ENCODE results near the gene DNAH10.

GRCh38 chr12:123854918-123855317, 92.8 kb downstream of the DNAH10 start:
- TF ChIP-seq, protein P1, sequence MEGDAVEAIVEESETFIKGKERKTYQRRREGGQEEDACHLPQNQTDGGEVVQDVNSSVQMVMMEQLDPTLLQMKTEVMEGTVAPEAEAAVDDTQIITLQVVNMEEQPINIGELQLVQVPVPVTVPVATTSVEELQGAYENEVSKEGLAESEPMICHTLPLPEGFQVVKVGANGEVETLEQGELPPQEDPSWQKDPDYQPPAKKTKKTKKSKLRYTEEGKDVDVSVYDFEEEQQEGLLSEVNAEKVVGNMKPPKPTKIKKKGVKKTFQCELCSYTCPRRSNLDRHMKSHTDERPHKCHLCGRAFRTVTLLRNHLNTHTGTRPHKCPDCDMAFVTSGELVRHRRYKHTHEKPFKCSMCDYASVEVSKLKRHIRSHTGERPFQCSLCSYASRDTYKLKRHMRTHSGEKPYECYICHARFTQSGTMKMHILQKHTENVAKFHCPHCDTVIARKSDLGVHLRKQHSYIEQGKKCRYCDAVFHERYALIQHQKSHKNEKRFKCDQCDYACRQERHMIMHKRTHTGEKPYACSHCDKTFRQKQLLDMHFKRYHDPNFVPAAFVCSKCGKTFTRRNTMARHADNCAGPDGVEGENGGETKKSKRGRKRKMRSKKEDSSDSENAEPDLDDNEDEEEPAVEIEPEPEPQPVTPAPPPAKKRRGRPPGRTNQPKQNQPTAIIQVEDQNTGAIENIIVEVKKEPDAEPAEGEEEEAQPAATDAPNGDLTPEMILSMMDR (IDR thresholded peaks at IDR 0.05 in 4 of 5, conservative IDR thresholded peaks at IDR 0.05 in 1 of 5): no peak
- TF ChIP-seq POLR2A (IDR thresholded peaks at IDR 0.05): no peak
